ENCODE results near the gene GLCCI1.
"Not testable (repeated sequence)": the region's sequence is repeated elsewhere in the genome, so short reads cannot be mapped to it uniquely, and the experiment has no call there.

The GLCCI1 gene

DNA sequence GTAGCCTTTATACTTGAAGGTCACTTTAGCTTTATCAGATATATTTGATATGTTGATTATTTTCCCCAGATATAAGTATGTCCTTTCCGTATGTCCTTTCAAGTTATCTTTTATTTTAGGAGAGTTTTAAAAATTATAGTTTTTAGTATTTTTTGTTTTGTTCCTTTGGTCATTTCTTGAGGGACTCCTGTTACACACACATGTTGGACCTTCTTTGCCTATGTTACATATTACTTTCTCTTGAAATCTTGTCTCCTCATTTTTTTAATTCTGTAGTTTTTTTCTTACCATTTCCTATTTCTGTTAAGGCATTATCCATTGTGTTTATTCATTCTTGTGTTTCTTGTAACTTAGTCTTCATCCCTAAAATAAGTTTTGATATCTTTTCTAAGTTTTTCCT lies 23.9 kb downstream of the GLCCI1 start (continued):
- TF ChIP-seq TSHZ2 (CRISPR knock-in tag; IDR thresholded peaks at IDR 0.05): no peak
- TF ChIP-seq OSR1 (CRISPR knock-in tag; IDR thresholded peaks at IDR 0.05): no peak
- TF ChIP-seq SNAI2 (CRISPR knock-in tag; IDR thresholded peaks at IDR 0.05): no peak
- TF ChIP-seq BACH2 (CRISPR knock-in tag; IDR thresholded peaks at IDR 0.05; ENCODE audit: borderline replicate concordance): no peak
- TF ChIP-seq ZNF8 (CRISPR knock-in tag; IDR thresholded peaks at IDR 0.05): no peak
- TF ChIP-seq ARNTL (CRISPR knock-in tag; IDR thresholded peaks at IDR 0.05; ENCODE audit: borderline replicate concordance, low read depth): no peak
- TF ChIP-seq, protein P1, sequence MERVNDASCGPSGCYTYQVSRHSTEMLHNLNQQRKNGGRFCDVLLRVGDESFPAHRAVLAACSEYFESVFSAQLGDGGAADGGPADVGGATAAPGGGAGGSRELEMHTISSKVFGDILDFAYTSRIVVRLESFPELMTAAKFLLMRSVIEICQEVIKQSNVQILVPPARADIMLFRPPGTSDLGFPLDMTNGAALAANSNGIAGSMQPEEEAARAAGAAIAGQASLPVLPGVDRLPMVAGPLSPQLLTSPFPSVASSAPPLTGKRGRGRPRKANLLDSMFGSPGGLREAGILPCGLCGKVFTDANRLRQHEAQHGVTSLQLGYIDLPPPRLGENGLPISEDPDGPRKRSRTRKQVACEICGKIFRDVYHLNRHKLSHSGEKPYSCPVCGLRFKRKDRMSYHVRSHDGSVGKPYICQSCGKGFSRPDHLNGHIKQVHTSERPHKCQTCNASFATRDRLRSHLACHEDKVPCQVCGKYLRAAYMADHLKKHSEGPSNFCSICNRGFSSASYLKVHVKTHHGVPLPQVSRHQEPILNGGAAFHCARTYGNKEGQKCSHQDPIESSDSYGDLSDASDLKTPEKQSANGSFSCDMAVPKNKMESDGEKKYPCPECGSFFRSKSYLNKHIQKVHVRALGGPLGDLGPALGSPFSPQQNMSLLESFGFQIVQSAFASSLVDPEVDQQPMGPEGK (CRISPR knock-in tag; IDR thresholded peaks at IDR 0.05; ENCODE audit: borderline replicate concordance): no peak

DNA sequence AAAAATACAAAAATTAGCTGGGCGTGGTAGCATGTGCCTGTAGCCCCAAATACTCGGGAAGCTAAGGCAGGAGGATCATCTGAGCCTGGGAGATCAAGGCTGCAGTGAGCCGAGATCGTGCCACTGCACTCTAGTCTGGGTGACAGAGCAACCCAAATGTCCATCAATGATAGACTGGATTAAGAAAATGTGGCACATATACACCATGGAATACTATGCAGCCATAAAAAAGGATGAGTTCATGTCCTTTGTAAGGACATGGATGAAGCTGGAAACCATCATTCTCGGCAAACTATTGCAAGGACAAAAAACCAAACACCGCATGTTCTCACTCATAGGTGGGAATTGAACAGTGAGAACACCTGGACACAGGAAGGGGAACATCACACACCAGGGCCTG lies 26.8 kb downstream of the GLCCI1 start:
- ATAC-seq: not testable (repeated sequence)

DNA sequence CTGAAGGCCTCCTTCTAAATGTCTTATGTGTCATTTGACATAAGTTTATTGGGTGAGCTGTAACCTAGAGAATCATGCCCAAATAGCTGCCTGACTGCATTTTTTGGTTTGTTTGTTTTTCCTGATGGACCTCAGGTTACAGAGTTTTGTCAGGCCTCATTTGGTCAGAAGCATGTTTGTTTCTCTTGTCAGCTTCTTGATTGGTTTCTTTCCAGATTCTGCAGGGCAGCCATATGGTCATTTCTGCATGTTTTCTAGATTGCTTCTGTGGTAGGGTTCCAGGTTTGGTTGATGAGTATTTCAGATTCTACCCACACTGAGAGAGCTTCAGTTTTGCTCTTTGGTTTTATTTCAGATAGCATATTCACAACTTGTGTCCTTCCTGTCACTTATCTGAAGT lies 28.0 kb downstream of the GLCCI1 start:
- no peak for TF ChIP-seq ESRRG (CRISPR knock-in tag; IDR thresholded peaks at IDR 0.05)
- TF ChIP-seq SNAI2 (CRISPR knock-in tag; IDR thresholded peaks at IDR 0.05): no peak
- TF ChIP-seq ZNF8 (CRISPR knock-in tag; IDR thresholded peaks at IDR 0.05): no peak
- TF ChIP-seq ZNF70 (CRISPR knock-in tag; IDR thresholded peaks at IDR 0.05): no peak
- no peak for TF ChIP-seq ZFP30 (CRISPR knock-in tag; IDR thresholded peaks at IDR 0.05)
- TF ChIP-seq TOX (CRISPR knock-in tag; IDR thresholded peaks at IDR 0.05; ENCODE audit: borderline replicate concordance): no peak
- TF ChIP-seq ZNF565 (CRISPR knock-in tag; conservative IDR thresholded peaks at IDR 0.05; ENCODE audit: low read depth): no peak
- TF ChIP-seq CREB5 (CRISPR knock-in tag; IDR thresholded peaks at IDR 0.05; ENCODE audit: low read depth): no peak
- TF ChIP-seq ISL1 (CRISPR knock-in tag; IDR thresholded peaks at IDR 0.05): no peak
- no peak for TF ChIP-seq OSR1 (CRISPR knock-in tag; IDR thresholded peaks at IDR 0.05)
- no peak for TF ChIP-seq ARNTL (CRISPR knock-in tag; IDR thresholded peaks at IDR 0.05; ENCODE audit: borderline replicate concordance, low read depth)
- TF ChIP-seq CSDC2 (CRISPR knock-in tag; IDR thresholded peaks at IDR 0.05): no peak
- TF ChIP-seq GLIS3 (CRISPR knock-in tag; IDR thresholded peaks at IDR 0.05): no peak
- no peak for TF ChIP-seq CSRNP3 (CRISPR knock-in tag; IDR thresholded peaks at IDR 0.05)
- TF ChIP-seq TCF4 (CRISPR knock-in tag; IDR thresholded peaks at IDR 0.05; ENCODE audit: borderline replicate concordance): no peak
- TF ChIP-seq, protein P1 (CRISPR knock-in tag; IDR thresholded peaks at IDR 0.05; ENCODE audit: borderline replicate concordance): no peak
- TF ChIP-seq TSHZ2 (CRISPR knock-in tag; IDR thresholded peaks at IDR 0.05): no peak
- TF ChIP-seq ZC3H10 (CRISPR knock-in tag; IDR thresholded peaks at IDR 0.05): no peak
- no peak for TF ChIP-seq RARB (CRISPR knock-in tag; IDR thresholded peaks at IDR 0.05)
- no peak for ATAC-seq

All from SK-N-SH treated with all-trans-retinoic acid at 6 μM for 48 hours (cell line).